ENCODE data around the gene FRRS1. TPM values are rescaled to one million over a fixed set of nuclear protein-coding genes. Genes with fewer than 3 reads are reported as not detected.

The FRRS1 gene
- total RNA-seq, 4 donors from 2014 or later, result 6.9 to 17.0 (median 11.9) TPM

DNA sequence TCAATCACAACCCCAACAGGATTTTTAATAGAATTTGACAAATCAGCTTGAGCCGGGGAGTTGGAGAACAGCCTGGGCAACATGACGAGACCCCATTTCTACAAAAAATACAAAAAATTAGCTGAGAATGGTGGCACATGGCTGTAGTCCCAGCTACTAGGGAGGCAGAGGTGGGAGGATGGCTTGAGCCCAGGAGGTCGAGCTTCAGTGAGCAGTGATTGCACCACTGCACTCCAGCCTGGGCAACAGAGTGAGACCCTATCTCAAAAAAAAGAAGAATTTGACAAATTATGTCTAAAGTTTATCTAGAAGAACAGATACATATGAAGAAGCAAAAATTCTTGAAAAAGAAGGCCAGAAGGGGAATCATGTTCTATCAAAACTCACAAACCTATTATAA is 43.2 kb downstream of the FRRS1 start:
- H3K9me3 ChIP-seq, result no peaks in the 10 kb centered on the region
- H3K4me3 ChIP-seq, result no peak overlapping the region
- DNase-seq, result no peak
- H3K4me1 ChIP-seq, result peaks cover 0 to 4% (median 0%) of the 10 kb centered on the region in 4 donors
- H3K27ac ChIP-seq, result no peak overlapping the region
- no peaks in the 10 kb centered on the region for H3K27me3 ChIP-seq
- TF ChIP-seq POLR2A (IDR thresholded peaks at IDR 0.05) (no peak), CTCF (IDR thresholded peaks at IDR 0.05) (no peak)
- peaks cover 0 to 2% (median 0%) of the 10 kb centered on the region in 3 donors for H3K36me3 ChIP-seq

- Histone ChIP-seq H3K36me3 (peaks cover 0 to 8% (median 0%) of the 10 kb centered on the region in 3 donors), H3K27ac (no peak overlapping the region), H3K27me3 (no peaks in the 10 kb centered on the region), H3K4me3 (no peak overlapping the region), H3K9me3 (no peaks in the 10 kb centered on the region), H3K4me1 (no peaks in the 10 kb centered on the region)
- DNase-seq, result no peak
- TF ChIP-seq CTCF (IDR thresholded peaks at IDR 0.05) (no peak), POLR2A (IDR thresholded peaks at IDR 0.05) (no peak)
Observed at GRCh38 chr1:99717005-99717404, 49.4 kb downstream of the FRRS1 start.

DNA sequence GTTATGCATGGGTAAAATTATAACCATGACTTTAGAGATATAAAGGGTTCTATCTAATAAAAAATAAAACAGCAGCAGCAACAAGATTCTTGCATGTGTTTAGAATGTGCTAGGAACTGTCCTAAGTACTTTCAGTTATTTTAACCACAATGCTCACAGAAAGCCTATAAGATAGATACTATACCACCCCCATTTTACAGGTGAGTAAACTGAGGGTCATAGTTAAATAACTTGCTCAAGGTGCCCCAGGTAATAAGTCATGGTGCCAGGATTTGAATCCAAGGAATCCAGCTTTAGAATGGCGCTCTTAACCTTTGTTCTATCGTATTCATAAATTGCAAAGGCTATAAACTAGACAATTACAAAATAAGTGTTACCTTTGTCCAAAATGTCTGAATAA is 53.4 kb downstream of the FRRS1 start:
- no peaks in the 10 kb centered on the region for H3K4me1 ChIP-seq
- H3K4me3 ChIP-seq, result no peak overlapping the region
- TF ChIP-seq CTCF (IDR thresholded peaks at IDR 0.05), result no peak
- TF ChIP-seq POLR2A (IDR thresholded peaks at IDR 0.05), result no peak
- no peak for DNase-seq
- no peaks in the 10 kb centered on the region for H3K9me3 ChIP-seq
- H3K27me3 ChIP-seq, result no peaks in the 10 kb centered on the region
- H3K27ac ChIP-seq, result no peak overlapping the region
- H3K36me3 ChIP-seq, result peaks cover 0 to 12% (median 0%) of the 10 kb centered on the region in 3 donors

- no peak overlapping the region for H3K4me3 ChIP-seq
- no peaks in the 10 kb centered on the region for H3K27me3 ChIP-seq
- no peaks in the 10 kb centered on the region for H3K9me3 ChIP-seq
- no peaks in the 10 kb centered on the region for H3K4me1 ChIP-seq
- H3K27ac ChIP-seq, result no peak overlapping the region
- TF ChIP-seq CTCF (IDR thresholded peaks at IDR 0.05) (no peak), POLR2A (IDR thresholded peaks at IDR 0.05) (no peak)
- no peak for DNase-seq
- peaks cover 0 to 9% (median 0%) of the 10 kb centered on the region in 3 donors for H3K36me3 ChIP-seq
Observed at GRCh38 chr1:99710994-99711393, 55.4 kb downstream of the FRRS1 start.

GRCh38 chr1:99707535-99708142 is 58.8 kb downstream of the FRRS1 start:
- Histone ChIP-seq H3K4me3 (no peak overlapping the region), H3K36me3 (peaks cover 0 to 9% (median 0%) of the 10 kb centered on the region in 3 donors), H3K27ac (no peak overlapping the region), H3K9me3 (no peaks in the 10 kb centered on the region), H3K4me1 (no peaks in the 10 kb centered on the region), H3K27me3 (no peaks in the 10 kb centered on the region)
- TF ChIP-seq POLR2A (IDR thresholded peaks at IDR 0.05) (no peak), CTCF (IDR thresholded peaks at IDR 0.05) (peak; percentile 22 to 89 (median 80))
- DNase-seq, result peak in 2 of 3 donors; percentile 54 to 89

All from Peyer's patch (tissue), 4 donors.